IMR-90 (cell line): ENCODE measurements around the gene MUCL3.

ENCODE experiments used
- POLR2A ChIP-seq: IDR thresholded peaks from 2 replicates; pipeline ENCODE4 v1.6.1; 2012; ENCODE audit warnings: mild to moderate bottlenecking, low read depth, low read length
- TF ChIP-seq, protein P1 (sequence below): conservative IDR thresholded peaks from 2 replicates; pipeline ENCODE4 v1.5.1; 2012; ENCODE audit warnings: mild to moderate bottlenecking, low read depth, low read length, improper control_type of control experiment

DNA sequence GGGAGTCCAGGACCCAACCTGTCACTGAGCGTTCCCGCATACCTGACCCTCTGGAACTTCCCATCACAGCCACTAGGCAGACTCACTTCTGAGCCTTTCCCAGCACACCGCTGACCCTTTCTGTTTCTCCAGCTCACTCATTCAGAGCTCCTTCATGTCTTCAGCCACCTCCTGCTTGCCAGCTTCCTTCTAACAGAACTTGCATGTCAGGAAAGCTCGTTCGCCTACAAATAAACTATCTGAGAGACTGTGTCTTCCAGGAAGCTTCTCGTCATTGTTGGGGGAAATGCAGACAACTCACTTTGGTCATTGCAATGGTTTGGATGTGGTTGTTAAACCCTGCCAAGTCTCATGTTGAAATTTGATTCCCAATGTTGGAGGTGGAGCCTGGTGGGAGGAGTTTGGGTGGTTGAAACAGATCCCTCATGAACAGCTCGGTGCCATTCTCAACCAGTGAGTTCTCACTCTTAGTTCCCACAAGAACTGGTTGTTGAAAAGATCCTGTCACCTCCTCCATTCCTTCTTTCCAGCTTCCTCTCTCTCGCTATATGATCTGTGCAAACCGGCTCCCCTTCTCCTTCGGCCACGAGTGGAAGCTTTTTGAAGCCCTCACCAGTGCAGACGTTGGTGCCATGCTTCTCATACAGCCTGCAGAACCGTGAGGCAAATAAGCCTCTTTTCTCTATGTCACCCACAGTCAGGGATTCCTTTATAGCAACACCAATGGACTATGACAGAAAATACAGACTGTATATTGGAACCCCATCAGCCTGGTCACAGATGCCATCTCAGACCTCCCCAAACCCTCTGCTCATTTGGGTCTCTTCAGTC, 41.4 kb downstream of the MUCL3 start:
- TF ChIP-seq POLR2A, result no peak
- TF ChIP-seq, protein P1, sequence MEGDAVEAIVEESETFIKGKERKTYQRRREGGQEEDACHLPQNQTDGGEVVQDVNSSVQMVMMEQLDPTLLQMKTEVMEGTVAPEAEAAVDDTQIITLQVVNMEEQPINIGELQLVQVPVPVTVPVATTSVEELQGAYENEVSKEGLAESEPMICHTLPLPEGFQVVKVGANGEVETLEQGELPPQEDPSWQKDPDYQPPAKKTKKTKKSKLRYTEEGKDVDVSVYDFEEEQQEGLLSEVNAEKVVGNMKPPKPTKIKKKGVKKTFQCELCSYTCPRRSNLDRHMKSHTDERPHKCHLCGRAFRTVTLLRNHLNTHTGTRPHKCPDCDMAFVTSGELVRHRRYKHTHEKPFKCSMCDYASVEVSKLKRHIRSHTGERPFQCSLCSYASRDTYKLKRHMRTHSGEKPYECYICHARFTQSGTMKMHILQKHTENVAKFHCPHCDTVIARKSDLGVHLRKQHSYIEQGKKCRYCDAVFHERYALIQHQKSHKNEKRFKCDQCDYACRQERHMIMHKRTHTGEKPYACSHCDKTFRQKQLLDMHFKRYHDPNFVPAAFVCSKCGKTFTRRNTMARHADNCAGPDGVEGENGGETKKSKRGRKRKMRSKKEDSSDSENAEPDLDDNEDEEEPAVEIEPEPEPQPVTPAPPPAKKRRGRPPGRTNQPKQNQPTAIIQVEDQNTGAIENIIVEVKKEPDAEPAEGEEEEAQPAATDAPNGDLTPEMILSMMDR, result peak; percentile 12; the same call in 1 of the 2 replicates
